GM12878 (cell line): ENCODE measurements around the gene SRD5A1.

Experiments used
- CBFB ChIP-seq: IDR thresholded peaks from 2 replicates; pipeline ENCODE4 v1.6.1; 2016; ENCODE audit warnings: antibody characterized with exemption, low read depth
- CTCF ChIP-seq, 3 experiments: IDR thresholded peaks in 2 of 3; conservative IDR thresholded peaks in 1 of 3; 2 replicates each; pipeline ENCODE4 v1.5.1; 2011; ENCODE audit warnings: low read depth in 3 of 3, low read length in 3 of 3, mild to moderate bottlenecking in 3 of 3, control low read depth in 2 of 3, moderate library complexity in 2 of 3, inconsistent platforms in 1 of 3, mixed read lengths in 1 of 3; ENCODE audit not compliant: control insufficient read depth in 2 of 3, insufficient read depth in 1 of 3; ENCODE audit errors: extremely low read depth in 1 of 3
- EZH2 ChIP-seq: IDR thresholded peaks from 2 replicates; pipeline ENCODE4 v1.6.1; 2012; ENCODE audit warnings: low read depth, mild to moderate bottlenecking, control low read depth, inconsistent platforms, low read length, borderline replicate concordance; ENCODE audit not compliant: control insufficient read depth
- HDAC2 ChIP-seq: fragments of 200-600 bp; sonication (generic); IDR thresholded peaks from 2 replicates; pipeline ENCODE4 v1.6.1; 2017
- JUNB ChIP-seq: IDR thresholded peaks from 2 replicates; pipeline ENCODE4 v1.6.1; 2016; ENCODE audit warnings: antibody characterized with exemption, mild to moderate bottlenecking
- POLR2AphosphoS5 ChIP-seq: IDR thresholded peaks from 2 replicates; pipeline ENCODE4 v1.6.1; 2011; ENCODE audit warnings: mild to moderate bottlenecking, low read length, inconsistent platforms
- SIX5 ChIP-seq: IDR thresholded peaks from 2 replicates; pipeline ENCODE4 v1.6.1; 2011; ENCODE audit warnings: mild to moderate bottlenecking, low read depth, low read length, moderate library complexity; ENCODE audit not compliant: severe bottlenecking
- SRF ChIP-seq, 2 experiments: IDR thresholded peaks; 2 replicates each; pipeline ENCODE4 v1.6.1; 2011; ENCODE audit warnings: low read depth in 2 of 2, low read length in 2 of 2, mild to moderate bottlenecking in 1 of 2, moderate library complexity in 1 of 2
- ZBTB4 ChIP-seq: fragments of 450-650 bp; formaldehyde crosslinking; IDR thresholded peaks from 2 replicates; pipeline ENCODE4 v1.4.0; 2022; ENCODE audit warnings: mild to moderate bottlenecking, moderate library complexity
- ZNF217 ChIP-seq: fragments of 450-650 bp; IDR thresholded peaks from 2 replicates; pipeline ENCODE4 v1.6.1; 2017; ENCODE audit warnings: antibody characterized with exemption, mild to moderate bottlenecking

DNA sequence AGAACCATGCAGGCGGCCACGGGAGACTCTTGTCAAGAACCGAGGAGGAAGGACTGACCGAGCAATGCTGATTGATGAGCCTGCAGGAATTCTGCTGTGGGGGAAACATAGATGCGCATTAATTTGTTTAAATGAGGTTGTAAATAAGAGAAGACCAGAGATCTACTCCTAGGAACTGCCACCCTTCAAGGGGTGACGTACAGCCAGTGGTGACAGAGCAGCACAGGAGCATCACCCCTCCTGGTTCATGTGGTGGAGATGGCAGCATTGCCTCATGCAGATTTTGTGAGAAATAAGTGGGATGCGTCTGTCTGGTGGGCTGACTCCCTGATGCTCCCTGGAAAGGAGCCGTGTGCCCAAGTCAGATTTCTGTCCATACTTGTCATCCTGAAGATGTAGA, 22.2 kb downstream of the SRD5A1 start:
- TF ChIP-seq POLR2AphosphoS5 (no peak), CTCF (IDR thresholded peaks at IDR 0.05 in 2 of 3, conservative IDR thresholded peaks at IDR 0.05 in 1 of 3; ENCODE audit: control insufficient read depth in 2 of 3, extremely low read depth in 1 of 3, insufficient read depth in 1 of 3, low read depth in 3 of 3, low read length in 3 of 3) (no peak), HDAC2 (no peak), JUNB (no peak), CBFB (no peak), SRF (IDR thresholded peaks at IDR 0.05; ENCODE audit: low read depth in 2 of 2, low read length in 2 of 2) (no peak), EZH2 (no peak), ZNF217 (no peak), SIX5 (no peak), ZBTB4 (CRISPR knock-in tag) (no peak)
